ENCODE measurements around the gene ADCY9. TPM values are rescaled to one million over a fixed set of nuclear protein-coding genes. Genes with fewer than 3 reads are reported as not detected.

ADCY9 gene
- total and polyA plus RNA-seq, 2 donors from 2014 or later: 6.8 to 23.7 TPM

DNA sequence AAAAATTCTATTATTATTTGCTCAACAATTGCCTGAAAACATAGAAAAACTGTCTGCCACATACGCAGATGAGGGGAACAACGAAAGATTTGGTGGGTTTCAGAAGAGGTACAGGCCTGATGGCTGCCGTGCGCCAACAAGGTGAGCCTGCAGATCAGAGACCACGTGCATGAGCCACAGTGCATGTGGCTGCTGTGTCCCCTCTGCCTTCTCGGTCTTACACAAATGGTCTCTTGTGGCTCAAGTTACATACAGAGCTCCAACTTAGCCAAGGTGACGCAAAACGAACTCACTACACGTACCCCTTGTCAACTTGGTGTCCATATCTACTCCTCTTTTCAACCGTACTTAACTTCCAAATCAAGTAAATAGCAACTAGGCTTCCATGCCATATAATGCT lies 82.3 kb downstream of the ADCY9 start:
- intact Hi-C loops (cut with DNase I): no loop called here
- H3K9me3 ChIP-seq (ENCODE audit: control insufficient read depth in 2 of 3, insufficient read depth in 1 of 3, low read length in 3 of 3): no peaks in the 10 kb centered on the region
- H3K27ac ChIP-seq (ENCODE audit: low read depth in 2 of 2, low read length in 2 of 2): no peak overlapping the region
- TF ChIP-seq, protein P1, sequence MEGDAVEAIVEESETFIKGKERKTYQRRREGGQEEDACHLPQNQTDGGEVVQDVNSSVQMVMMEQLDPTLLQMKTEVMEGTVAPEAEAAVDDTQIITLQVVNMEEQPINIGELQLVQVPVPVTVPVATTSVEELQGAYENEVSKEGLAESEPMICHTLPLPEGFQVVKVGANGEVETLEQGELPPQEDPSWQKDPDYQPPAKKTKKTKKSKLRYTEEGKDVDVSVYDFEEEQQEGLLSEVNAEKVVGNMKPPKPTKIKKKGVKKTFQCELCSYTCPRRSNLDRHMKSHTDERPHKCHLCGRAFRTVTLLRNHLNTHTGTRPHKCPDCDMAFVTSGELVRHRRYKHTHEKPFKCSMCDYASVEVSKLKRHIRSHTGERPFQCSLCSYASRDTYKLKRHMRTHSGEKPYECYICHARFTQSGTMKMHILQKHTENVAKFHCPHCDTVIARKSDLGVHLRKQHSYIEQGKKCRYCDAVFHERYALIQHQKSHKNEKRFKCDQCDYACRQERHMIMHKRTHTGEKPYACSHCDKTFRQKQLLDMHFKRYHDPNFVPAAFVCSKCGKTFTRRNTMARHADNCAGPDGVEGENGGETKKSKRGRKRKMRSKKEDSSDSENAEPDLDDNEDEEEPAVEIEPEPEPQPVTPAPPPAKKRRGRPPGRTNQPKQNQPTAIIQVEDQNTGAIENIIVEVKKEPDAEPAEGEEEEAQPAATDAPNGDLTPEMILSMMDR (IDR thresholded peaks at IDR 0.05; ENCODE audit: borderline replicate concordance, extremely low read depth, insufficient read depth): no peak
- no peaks in the 10 kb centered on the region for H3K36me3 ChIP-seq (ENCODE audit: control insufficient read depth in 2 of 3, insufficient read depth in 3 of 3, low read length in 3 of 3)
- DNase-seq (no peak), FAIRE-seq (no peak)
- H3K4me3 ChIP-seq (ENCODE audit: low read length in 3 of 3): no peak overlapping the region
- no peaks in the 10 kb centered on the region for H3K27me3 ChIP-seq (ENCODE audit: control insufficient read depth, insufficient read depth, low read length)
- H3K4me1 ChIP-seq (ENCODE audit: control insufficient read depth in 2 of 3, insufficient read depth in 2 of 3, low read depth in 1 of 3, low read length in 3 of 3): no peaks in the 10 kb centered on the region
- no peak overlapping the region for H3K9ac ChIP-seq (ENCODE audit: low read length in 3 of 3)

DNA sequence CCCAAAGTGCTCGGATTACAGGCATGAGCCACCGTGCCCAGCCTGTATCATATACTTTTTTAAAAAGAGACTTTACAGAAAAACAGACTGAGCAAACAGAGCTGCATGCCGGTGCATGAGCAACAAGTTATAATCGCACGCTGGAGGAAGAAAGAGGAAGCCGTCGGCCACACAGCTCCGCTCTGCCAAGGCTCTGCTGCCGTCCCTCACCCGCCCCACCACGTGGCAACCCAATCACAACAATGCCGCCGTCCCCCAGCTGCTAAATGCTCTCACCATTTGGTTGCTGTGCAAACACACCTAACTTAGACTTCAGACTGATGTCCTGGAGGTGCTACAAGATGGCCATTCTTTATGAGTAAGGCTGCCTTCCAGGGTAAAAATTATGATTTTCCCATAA lies 83.5 kb downstream of the ADCY9 start:
- TF ChIP-seq, protein P1 (IDR thresholded peaks at IDR 0.05; ENCODE audit: borderline replicate concordance, extremely low read depth, insufficient read depth): no peak
- Histone ChIP-seq H3K27me3 (ENCODE audit: control insufficient read depth, insufficient read depth, low read length) (no peaks in the 10 kb centered on the region), H3K9ac (ENCODE audit: low read length in 3 of 3) (no peak overlapping the region), H3K27ac (ENCODE audit: low read depth in 2 of 2, low read length in 2 of 2) (no peak overlapping the region), H3K4me3 (ENCODE audit: low read length in 3 of 3) (no peak overlapping the region), H3K36me3 (ENCODE audit: control insufficient read depth in 2 of 3, insufficient read depth in 3 of 3, low read length in 3 of 3) (no peaks in the 10 kb centered on the region), H3K4me1 (ENCODE audit: control insufficient read depth in 2 of 3, insufficient read depth in 2 of 3, low read depth in 1 of 3, low read length in 3 of 3) (no peaks in the 10 kb centered on the region), H3K9me3 (ENCODE audit: control insufficient read depth in 2 of 3, insufficient read depth in 1 of 3, low read length in 3 of 3) (no peaks in the 10 kb centered on the region)
- DNase-seq: peak in 3 of 5 donors; percentile 44 to 50 (median 46)
- intact Hi-C loops (cut with DNase I): no loop called here
- no peak for FAIRE-seq

DNA sequence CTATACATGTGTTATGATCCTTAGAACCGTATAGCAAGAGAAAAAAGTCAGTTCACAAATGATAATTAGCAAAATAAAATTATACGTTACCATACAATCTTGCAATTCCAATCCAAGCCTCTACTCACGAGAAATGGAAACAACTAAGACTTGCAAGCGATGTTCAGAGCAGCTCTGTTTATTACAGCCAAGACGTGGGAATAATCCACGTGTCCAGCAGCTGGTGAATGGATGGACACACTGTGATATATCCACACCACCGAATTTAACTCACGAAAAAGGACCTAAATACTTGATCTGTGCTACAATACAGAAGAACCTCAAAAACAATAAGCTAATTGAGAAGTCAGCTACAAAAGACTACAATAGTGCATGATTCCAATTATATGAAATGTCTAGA lies 88.1 kb downstream of the ADCY9 start:
- DNase-seq: no peak
- H3K4me1 ChIP-seq (ENCODE audit: control insufficient read depth in 2 of 3, insufficient read depth in 2 of 3, low read depth in 1 of 3, low read length in 3 of 3): no peaks in the 10 kb centered on the region
- no peaks in the 10 kb centered on the region for H3K36me3 ChIP-seq (ENCODE audit: control insufficient read depth in 2 of 3, insufficient read depth in 3 of 3, low read length in 3 of 3)
- intact Hi-C loops (cut with DNase I): no loop called here
- no peak for FAIRE-seq
- H3K27ac ChIP-seq (ENCODE audit: low read depth in 2 of 2, low read length in 2 of 2): no peak overlapping the region
- no peak overlapping the region for H3K9ac ChIP-seq (ENCODE audit: low read length in 3 of 3)
- TF ChIP-seq, protein P1 (IDR thresholded peaks at IDR 0.05; ENCODE audit: borderline replicate concordance, extremely low read depth, insufficient read depth): no peak
- no peak overlapping the region for H3K4me3 ChIP-seq (ENCODE audit: low read length in 3 of 3)
- H3K27me3 ChIP-seq (ENCODE audit: control insufficient read depth, insufficient read depth, low read length): no peaks in the 10 kb centered on the region
- no peaks in the 10 kb centered on the region for H3K9me3 ChIP-seq (ENCODE audit: control insufficient read depth in 2 of 3, insufficient read depth in 1 of 3, low read length in 3 of 3)

DNA sequence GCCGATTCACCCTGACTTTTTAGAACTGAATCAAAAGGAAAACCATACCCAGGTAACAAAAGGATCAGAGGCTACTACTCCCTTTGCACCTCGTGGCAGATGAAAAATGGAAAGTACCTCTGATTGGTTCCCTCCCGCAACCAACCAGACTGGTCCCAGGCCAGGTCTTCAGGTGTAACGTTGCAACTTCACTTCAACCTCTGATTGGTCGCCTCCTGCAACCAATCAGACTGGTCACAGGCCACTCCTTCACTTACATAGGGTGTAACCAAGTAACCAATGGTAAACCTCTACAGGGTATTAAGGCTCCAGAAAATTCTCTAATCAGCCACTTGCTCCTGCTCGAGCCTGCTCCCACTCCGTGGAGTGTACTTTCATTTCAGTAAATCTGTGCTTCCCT lies 89.4 kb downstream of the ADCY9 start:
- FAIRE-seq (no peak), DNase-seq (no peak)
- intact Hi-C loops (cut with DNase I): no loop called here
- no peaks in the 10 kb centered on the region for H3K9me3 ChIP-seq (ENCODE audit: control insufficient read depth in 2 of 3, insufficient read depth in 1 of 3, low read length in 3 of 3)
- no peaks in the 10 kb centered on the region for H3K4me1 ChIP-seq (ENCODE audit: control insufficient read depth in 2 of 3, insufficient read depth in 2 of 3, low read depth in 1 of 3, low read length in 3 of 3)
- H3K4me3 ChIP-seq (ENCODE audit: low read length in 3 of 3): no peak overlapping the region
- no peak overlapping the region for H3K27ac ChIP-seq (ENCODE audit: low read depth in 2 of 2, low read length in 2 of 2)
- no peak overlapping the region for H3K9ac ChIP-seq (ENCODE audit: low read length in 3 of 3)
- TF ChIP-seq, protein P1 (IDR thresholded peaks at IDR 0.05; ENCODE audit: borderline replicate concordance, extremely low read depth, insufficient read depth): no peak
- H3K36me3 ChIP-seq (ENCODE audit: control insufficient read depth in 2 of 3, insufficient read depth in 3 of 3, low read length in 3 of 3): no peaks in the 10 kb centered on the region
- H3K27me3 ChIP-seq (ENCODE audit: control insufficient read depth, insufficient read depth, low read length): no peaks in the 10 kb centered on the region

Data from kidney (tissue), 14 donors.